Epithelial cell of esophagus (primary cell): ENCODE data around the gene SLC10A7.
A peak's percentile ranks its signal among the peaks of the same experiment; 100 is the strongest.

ENCODE experiments used
- DNase-seq: peaks from one replicate; pipeline ENCODE4 v3.0.0; 2010; ENCODE audit warnings: low read depth
- H3K4me3 ChIP-seq: 2 replicates; pipeline ENCODE4 v1.5.1; 2011; ENCODE audit warnings: mild to moderate bottlenecking, low read length, control low read depth
- TF ChIP-seq, protein P1 (sequence below): IDR thresholded peaks from 2 replicates; pipeline ENCODE4 v1.5.1; 2011; ENCODE audit warnings: low read depth, mild to moderate bottlenecking, low read length, control low read depth, inconsistent platforms; ENCODE audit not compliant: insufficient read depth; ENCODE audit errors: missing control alignments

SLC10A7 gene

DNA sequence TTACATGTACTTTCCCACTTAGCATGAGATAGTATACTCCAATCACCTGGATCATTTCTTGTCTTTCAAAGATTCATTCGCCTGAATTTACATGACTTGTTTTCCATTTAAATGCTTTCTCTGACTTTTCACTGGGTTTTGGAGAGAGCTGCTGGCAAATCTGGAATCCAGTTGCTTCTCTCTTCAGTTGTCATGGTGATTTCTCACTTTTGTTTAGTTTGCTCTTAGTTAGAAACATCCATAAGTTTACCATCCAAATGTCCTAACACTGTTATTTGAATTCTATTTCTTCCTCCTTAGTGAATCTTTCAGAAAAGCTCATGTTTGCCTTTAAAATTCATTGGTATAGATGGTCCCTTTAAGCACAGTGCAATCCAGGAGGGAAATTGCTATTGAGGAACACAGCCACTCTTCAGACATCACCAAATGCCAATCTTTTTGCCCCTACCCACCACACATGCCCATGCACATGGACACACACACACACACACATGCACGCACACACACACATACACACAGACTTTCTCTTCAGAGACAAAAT, 255.7 kb downstream of the SLC10A7 start:
- no peak for DNase-seq
- TF ChIP-seq, protein P1, sequence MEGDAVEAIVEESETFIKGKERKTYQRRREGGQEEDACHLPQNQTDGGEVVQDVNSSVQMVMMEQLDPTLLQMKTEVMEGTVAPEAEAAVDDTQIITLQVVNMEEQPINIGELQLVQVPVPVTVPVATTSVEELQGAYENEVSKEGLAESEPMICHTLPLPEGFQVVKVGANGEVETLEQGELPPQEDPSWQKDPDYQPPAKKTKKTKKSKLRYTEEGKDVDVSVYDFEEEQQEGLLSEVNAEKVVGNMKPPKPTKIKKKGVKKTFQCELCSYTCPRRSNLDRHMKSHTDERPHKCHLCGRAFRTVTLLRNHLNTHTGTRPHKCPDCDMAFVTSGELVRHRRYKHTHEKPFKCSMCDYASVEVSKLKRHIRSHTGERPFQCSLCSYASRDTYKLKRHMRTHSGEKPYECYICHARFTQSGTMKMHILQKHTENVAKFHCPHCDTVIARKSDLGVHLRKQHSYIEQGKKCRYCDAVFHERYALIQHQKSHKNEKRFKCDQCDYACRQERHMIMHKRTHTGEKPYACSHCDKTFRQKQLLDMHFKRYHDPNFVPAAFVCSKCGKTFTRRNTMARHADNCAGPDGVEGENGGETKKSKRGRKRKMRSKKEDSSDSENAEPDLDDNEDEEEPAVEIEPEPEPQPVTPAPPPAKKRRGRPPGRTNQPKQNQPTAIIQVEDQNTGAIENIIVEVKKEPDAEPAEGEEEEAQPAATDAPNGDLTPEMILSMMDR: no peak
- H3K4me3 ChIP-seq: no peak overlapping the region

DNA sequence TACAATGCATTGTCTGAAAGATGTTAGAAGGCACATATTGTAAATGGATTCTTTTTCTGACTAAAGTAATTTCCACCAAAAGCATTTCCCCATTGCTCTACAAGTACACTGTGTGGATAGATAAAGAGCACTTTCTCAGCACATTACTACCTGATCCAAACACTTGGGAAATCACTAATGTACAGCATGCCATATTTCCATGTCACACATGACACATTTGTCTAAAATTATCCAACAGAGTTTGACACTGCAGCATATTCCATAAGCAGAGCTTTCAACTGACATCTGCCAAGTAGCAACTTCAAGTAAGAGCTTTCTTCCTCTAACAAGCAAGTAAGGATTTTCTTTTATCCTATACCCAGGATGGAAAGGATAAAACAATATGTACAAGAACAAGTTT, 257.9 kb downstream of the SLC10A7 start:
- TF ChIP-seq, protein P1: no peak
- H3K4me3 ChIP-seq: no peak overlapping the region
- no peak for DNase-seq

DNA sequence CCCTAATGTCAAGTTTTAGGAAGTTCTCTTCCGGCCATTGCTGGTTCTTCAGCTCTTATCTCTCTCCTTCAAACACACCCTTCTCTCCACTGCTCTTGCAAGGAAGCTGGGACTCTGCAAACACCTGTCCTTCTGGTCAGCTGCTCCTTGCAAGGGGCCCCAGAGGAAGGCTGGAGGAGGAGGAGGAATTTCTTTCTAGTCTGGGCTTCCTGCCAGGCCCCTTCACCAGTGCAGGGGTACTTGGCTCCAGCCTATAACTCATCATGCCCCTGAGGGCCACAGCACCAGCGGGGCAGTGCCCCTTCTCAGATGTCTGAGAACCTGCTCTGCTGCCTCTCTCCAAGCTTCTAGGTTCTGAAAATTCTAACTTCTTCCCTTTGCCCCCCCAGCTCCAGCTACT, 260.7 kb downstream of the SLC10A7 start:
- H3K4me3 ChIP-seq: no peak overlapping the region
- no peak for DNase-seq
- TF ChIP-seq, protein P1: no peak

DNA sequence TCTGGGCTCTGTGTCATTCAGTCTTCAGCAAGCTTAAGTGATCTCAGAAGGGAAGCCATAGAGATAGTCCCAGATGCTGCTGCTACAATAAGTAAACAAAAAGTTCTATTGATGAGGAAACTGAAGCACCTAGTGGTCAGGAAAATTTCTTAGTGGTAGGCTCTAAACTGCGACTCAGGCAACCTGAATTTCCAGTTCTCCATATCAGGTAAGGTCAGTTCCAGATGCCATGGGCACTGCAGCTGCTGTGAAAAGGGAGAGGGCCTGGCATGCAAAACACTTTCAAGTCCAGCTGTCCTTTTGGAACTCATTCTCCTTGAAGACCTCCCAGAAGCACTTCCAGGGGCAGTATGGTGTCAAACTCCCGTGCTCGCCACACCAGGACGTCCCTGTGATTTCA, 261.2 kb downstream of the SLC10A7 start:
- TF ChIP-seq, protein P1: no peak
- DNase-seq: peak; percentile 46
- no peak overlapping the region for H3K4me3 ChIP-seq

DNA sequence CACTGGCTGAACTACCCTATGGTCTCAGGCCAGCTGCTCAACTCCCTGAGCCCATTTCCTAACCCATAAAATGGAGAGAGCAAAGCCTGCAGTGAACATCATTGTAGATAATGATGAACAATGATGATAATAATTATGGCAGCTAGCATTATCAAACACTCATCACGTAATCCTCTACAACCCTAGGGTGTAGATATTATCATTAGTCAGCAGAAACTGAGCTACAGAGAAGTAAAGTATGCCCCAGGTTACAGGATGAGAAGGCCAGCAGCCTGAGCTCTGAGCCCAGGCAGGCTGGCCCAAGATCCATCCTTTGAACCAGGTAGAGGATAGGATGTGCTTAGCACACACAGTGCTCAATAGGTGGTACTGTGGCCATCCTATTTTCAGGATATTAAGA, 264.2 kb downstream of the SLC10A7 start:
- H3K4me3 ChIP-seq: no peak overlapping the region
- TF ChIP-seq, protein P1: no peak
- no peak for DNase-seq

DNA sequence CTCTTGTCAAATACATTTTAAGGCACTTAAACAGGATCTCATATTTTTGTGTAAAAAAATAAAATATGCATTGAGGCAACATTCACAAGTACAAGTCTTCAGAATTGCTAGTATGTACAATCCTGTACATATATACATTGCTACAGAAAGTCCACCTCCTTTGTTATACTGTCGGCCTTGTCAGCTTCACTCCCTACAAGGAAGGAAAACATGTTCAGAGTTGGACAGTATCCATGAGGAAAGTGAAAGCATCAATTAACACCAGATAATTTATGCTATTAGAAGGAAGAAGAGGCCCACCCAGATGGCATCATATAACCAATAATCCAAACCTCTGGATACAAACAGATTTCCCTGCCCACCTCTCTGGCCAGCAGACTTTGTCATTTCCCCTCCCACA, 265.4 kb downstream of the SLC10A7 start:
- TF ChIP-seq, protein P1: no peak
- no peak for DNase-seq
- H3K4me3 ChIP-seq: no peak overlapping the region

DNA sequence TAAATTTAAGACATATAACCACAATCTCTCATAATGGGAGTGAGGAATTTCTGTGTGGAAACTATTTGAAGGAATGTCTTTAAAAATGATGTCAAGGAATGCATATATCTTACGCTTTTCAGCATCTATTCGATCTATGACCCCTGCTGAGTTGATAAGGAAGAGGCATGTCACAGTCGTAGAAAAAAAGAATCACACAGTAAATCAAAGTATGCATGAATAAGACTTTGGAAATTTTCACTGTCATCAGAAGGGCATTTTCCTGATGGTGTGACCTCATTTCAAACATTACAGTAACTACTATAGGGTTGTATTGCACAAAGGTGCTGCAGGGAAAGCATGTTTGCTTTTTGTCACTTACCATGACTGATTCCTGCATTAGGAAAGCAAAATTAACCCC, 265.9 kb downstream of the SLC10A7 start:
- H3K4me3 ChIP-seq: no peak overlapping the region
- TF ChIP-seq, protein P1: no peak
- peak; percentile 36 for DNase-seq
